Esophagus muscularis mucosa (tissue), 4 donors: ENCODE data around the gene SREBF2. TPM values are rescaled to one million over a fixed set of nuclear protein-coding genes. Genes with fewer than 3 reads are reported as not detected.

Experiments used
- DNase-seq: peaks from one replicate; pipeline ENCODE4 v3.0.0-alpha.2; 2017; ENCODE audit errors: extremely low spot score
- H3K27ac ChIP-seq, 4 donors: fragments of 200-600 bp; sonication (generic); replicated peaks in 1 of 4; 1 replicate in 3 of 4; 2 replicates in 1 of 4; pipeline ENCODE4 v1.5.1; 2016 to 2019; ENCODE audit warnings: mild to moderate bottlenecking in 1 of 4
- H3K27me3 ChIP-seq, 4 donors: fragments of 200-600 bp; sonication (generic); one replicate each; pipeline versions ENCODE4 v1.5.1 to v1.6.0; 2016 to 2019
- H3K36me3 ChIP-seq, 4 donors: fragments of 200-600 bp; sonication (generic); one replicate each; pipeline ENCODE4 v1.5.1; 2016 to 2019
- H3K4me1 ChIP-seq, 4 donors: fragments of 200-600 bp; sonication (generic); one replicate each; pipeline ENCODE4 v1.5.1; 2016 to 2019
- H3K4me3 ChIP-seq, 4 donors: fragments of 200-600 bp; sonication (generic); 1 replicate in 2 of 4; 2 replicates in 2 of 4; pipeline ENCODE4 v1.5.1; 2016 to 2019; ENCODE audit warnings: mild to moderate bottlenecking in 4 of 4, moderate library complexity in 1 of 4
- H3K9me3 ChIP-seq, 4 donors: fragments of 200-600 bp; sonication (generic); 1 replicate in 3 of 4; 2 replicates in 1 of 4; pipeline ENCODE4 v1.5.1; 2016 to 2019
- EP300 ChIP-seq: sonication (generic); formaldehyde crosslinking; IDR thresholded peaks from one replicate; pipeline ENCODE4 v1.6.1; 2017; ENCODE audit warnings: antibody characterized with exemption
- POLR2A ChIP-seq: fragments of 450-650 bp; IDR thresholded peaks from one replicate; pipeline ENCODE4 v1.6.1; 2017; ENCODE audit warnings: antibody characterized with exemption, moderate library complexity, mild to moderate bottlenecking, low read depth
- POLR2AphosphoS5 ChIP-seq, 2 donors: sonication (generic); formaldehyde crosslinking; IDR thresholded peaks; one replicate each; pipeline ENCODE4 v1.6.1; 2017; ENCODE audit warnings: antibody characterized with exemption in 2 of 2
- WGBS: methylation state at CpG from one replicate; pipeline ENCODE4 v1.1.5; 2018; 5-methylcytosine and 5-hydroxymethylcytosine counted together
- intact Hi-C: fragments of 100-400 bp; cut with DNase I; formaldehyde crosslinking; loops from one replicate; pipeline ENCODE4 v1.15.1; 2023
- total RNA-seq, 4 donors: library from RNA; depleted of rRNA; stranded (reverse); fragments of >200 nt; gene quantifications; one replicate each; pipeline versions ENCODE4 v1.1.0 to v1.2.1, GENCODE V29; 2016
- TF ChIP-seq, protein P1 (sequence below), 3 experiments: fragments of 200-600 bp in 2 of 3; fragments of 450-650 bp in 1 of 3; sonication (generic) in 2 of 3; IDR thresholded peaks; one replicate each; pipeline ENCODE4 v1.5.1; 2017 to 2019; ENCODE audit warnings: antibody characterized with exemption in 3 of 3, mild to moderate bottlenecking in 2 of 3, moderate library complexity in 1 of 3

SREBF2 gene
- total RNA-seq, 4 donors from 2014 or later = 56.4 to 97.7 (median 57.2) TPM

DNA sequence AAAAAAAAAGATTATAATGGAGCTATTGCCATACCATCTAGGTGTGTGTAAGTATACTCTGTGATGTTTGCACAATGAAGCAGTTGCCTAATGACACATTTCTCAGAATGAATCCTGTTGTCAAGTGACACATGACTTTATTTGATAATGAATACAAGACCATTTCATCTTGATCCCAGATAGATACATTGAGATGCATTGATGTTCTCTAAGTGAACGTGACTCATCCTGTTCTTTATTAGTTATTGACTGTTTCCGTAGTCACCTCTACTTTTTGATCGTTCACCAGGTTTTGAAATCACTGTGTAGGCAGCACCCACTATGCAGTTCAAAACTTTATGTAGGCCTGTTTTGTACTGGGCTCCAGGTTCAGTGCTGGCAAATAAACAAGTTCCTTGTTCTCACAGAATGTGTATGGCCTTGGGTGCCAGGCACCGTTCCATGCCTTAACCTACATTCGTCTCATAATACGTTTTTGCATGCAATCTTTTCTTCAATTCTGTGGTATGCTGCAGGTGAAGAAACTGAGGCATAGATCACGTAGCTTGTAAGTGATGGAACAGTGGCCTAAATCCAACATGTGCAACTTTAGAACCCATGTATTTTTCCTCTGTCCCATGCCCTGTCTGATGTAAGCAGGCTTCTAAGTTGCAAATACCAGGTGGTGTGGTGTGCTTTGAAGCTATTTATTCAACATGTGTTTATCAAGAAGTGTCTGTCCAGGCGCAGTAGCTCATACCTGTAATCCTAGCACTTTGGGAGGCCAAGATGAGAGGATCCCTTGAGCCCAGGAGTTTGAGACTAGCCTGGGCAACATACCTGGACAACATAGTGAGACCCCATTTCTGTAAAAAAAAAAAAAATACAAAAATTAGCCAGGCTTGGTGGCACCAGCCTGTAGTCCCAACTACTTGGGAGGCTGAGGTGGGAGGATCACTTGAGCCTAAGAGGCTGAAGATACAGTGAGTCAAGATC, 10.4 kb downstream of the SREBF2 start:
- H3K4me1 ChIP-seq = peaks cover 36 to 78% (median 62%) of the 10 kb centered on the region in 4 donors
- peaks cover 0 to 3% (median 0%) of the 10 kb centered on the region in 4 donors for H3K36me3 ChIP-seq
- intact Hi-C loops = no loop called here
- H3K27me3 ChIP-seq = no peaks in the 10 kb centered on the region
- H3K27ac ChIP-seq = no peak overlapping the region
- no peaks in the 10 kb centered on the region for H3K9me3 ChIP-seq
- 95% methylated on average over 8 of the region's 8 CpGs for WGBS
- TF ChIP-seq, protein P1, sequence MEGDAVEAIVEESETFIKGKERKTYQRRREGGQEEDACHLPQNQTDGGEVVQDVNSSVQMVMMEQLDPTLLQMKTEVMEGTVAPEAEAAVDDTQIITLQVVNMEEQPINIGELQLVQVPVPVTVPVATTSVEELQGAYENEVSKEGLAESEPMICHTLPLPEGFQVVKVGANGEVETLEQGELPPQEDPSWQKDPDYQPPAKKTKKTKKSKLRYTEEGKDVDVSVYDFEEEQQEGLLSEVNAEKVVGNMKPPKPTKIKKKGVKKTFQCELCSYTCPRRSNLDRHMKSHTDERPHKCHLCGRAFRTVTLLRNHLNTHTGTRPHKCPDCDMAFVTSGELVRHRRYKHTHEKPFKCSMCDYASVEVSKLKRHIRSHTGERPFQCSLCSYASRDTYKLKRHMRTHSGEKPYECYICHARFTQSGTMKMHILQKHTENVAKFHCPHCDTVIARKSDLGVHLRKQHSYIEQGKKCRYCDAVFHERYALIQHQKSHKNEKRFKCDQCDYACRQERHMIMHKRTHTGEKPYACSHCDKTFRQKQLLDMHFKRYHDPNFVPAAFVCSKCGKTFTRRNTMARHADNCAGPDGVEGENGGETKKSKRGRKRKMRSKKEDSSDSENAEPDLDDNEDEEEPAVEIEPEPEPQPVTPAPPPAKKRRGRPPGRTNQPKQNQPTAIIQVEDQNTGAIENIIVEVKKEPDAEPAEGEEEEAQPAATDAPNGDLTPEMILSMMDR (IDR thresholded peaks at IDR 0.05) = no peak
- TF ChIP-seq POLR2AphosphoS5 (IDR thresholded peaks at IDR 0.05) (no peak), POLR2A (no peak), EP300 (no peak)
- no peak for DNase-seq
- no peak overlapping the region for H3K4me3 ChIP-seq

DNA sequence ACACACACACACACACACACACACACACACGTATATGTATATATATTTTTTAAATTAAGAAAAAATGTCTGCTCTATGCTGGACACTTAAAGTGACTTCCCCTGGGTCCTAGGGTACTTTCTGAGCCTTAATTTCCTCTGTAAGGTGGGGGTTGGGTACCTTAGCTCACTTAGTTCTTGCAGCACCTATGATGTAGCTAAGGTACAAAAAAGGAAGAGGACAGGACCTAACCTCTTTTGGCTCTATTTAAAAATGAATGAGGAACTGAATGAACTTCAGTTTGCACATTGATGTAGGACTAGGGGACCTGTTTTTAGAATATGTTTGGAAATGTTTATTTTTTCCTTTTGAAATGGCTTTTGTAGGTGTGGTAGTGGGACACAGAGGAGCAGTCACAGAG, 11.1 kb downstream of the SREBF2 start:
- WGBS = 38% methylated on average over 1 of the region's 1 CpG
- intact Hi-C loops = no loop called here
- H3K4me3 ChIP-seq = no peak overlapping the region
- H3K27me3 ChIP-seq = no peaks in the 10 kb centered on the region
- H3K4me1 ChIP-seq = peaks cover 39 to 78% (median 64%) of the 10 kb centered on the region in 4 donors
- DNase-seq = no peak
- no peaks in the 10 kb centered on the region for H3K36me3 ChIP-seq
- no peak for TF ChIP-seq EP300
- TF ChIP-seq, protein P1 (IDR thresholded peaks at IDR 0.05) = no peak
- TF ChIP-seq POLR2AphosphoS5 (IDR thresholded peaks at IDR 0.05) = no peak
- TF ChIP-seq POLR2A = no peak
- H3K9me3 ChIP-seq = no peaks in the 10 kb centered on the region
- no peak overlapping the region for H3K27ac ChIP-seq

DNA sequence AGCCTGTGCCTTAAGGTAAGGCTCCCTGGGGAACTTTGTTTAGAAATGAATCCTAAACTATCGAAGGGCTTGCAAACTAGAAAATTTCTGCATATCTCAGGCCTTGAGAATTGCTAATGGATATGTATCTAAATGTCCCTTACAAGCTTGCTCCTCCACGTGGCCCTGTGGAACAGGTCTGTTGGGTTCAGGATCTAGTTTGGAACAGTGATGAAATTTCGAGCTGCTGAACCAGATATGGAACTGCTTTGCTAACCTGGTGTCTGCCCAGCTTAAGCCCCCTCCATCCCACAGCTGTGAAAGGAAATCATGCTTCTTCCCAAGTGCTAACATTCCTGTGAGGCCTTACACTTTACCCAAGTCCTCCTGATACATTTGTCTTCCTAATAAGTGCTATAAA, 11.6 kb downstream of the SREBF2 start:
- Histone ChIP-seq H3K27ac (peak overlapping the region in 1 of 4 donors; percentile 38), H3K4me3 (no peak overlapping the region), H3K27me3 (no peaks in the 10 kb centered on the region), H3K4me1 (peaks cover 39 to 73% (median 64%) of the 10 kb centered on the region in 4 donors), H3K36me3 (no peaks in the 10 kb centered on the region), H3K9me3 (no peaks in the 10 kb centered on the region)
- DNase-seq = no peak
- TF ChIP-seq EP300 = no peak
- TF ChIP-seq, protein P1 (IDR thresholded peaks at IDR 0.05) = no peak
- TF ChIP-seq POLR2AphosphoS5 (IDR thresholded peaks at IDR 0.05) = no peak
- no peak for TF ChIP-seq POLR2A
- intact Hi-C loops = no loop called here
- 47% methylated on average over 3 of the region's 3 CpGs for WGBS

DNA sequence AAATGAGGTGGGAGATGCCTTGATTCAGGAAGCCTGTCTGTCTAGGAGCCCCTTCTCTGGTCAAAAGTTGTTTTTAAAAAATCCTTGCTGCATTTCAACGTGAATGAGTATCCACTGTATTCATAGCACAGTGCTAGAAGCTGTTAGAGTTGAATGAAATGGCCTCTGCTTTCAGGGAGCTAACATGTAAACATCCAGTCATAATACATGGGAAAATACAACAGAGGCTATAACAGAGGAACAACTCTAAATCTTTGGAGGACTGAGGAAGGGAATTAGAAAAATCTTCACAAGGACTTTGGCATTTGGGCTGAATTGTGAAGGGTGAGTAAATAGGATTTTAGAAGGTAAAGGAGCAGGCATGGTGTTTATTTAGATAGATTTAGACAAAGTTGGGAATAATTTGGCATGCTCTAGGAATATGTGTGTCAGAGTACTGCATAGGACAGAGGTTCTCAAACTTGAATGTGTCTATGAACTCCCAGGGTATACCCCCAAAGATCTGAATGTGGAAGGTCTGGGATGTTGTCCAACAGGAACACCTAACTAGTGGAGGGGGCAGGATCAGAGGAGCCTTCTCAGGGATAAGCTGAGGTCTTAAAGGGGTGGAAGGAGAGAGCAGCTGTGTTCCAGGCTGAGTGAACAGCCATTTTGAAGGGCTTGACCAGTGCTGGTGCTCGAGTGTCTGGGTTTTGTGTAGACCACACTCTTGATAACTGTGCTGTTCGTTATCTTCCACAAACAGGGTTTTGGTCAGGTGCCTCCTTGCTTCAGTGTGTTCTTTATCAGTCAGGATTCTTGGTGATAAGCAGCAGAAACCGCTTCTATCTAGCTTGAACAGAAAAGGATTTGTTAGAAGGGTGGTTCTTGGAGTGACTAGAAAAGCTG, 12.7 kb downstream of the SREBF2 start:
- no peaks in the 10 kb centered on the region for H3K36me3 ChIP-seq
- intact Hi-C loops = no loop called here
- TF ChIP-seq POLR2A (no peak), EP300 (no peak), POLR2AphosphoS5 (IDR thresholded peaks at IDR 0.05) (no peak)
- TF ChIP-seq, protein P1 (IDR thresholded peaks at IDR 0.05) = no peak
- no peak overlapping the region for H3K4me3 ChIP-seq
- no peaks in the 10 kb centered on the region for H3K9me3 ChIP-seq
- peaks cover 34 to 67% (median 58%) of the 10 kb centered on the region in 4 donors for H3K4me1 ChIP-seq
- H3K27ac ChIP-seq = peak overlapping the region in 2 of 4 donors; percentile 12 to 38
- no peak for DNase-seq
- WGBS = 59% methylated on average over 4 of the region's 4 CpGs
- H3K27me3 ChIP-seq = no peaks in the 10 kb centered on the region
